ENCODE results near the gene FHL3.

Gene FHL3, protein sequence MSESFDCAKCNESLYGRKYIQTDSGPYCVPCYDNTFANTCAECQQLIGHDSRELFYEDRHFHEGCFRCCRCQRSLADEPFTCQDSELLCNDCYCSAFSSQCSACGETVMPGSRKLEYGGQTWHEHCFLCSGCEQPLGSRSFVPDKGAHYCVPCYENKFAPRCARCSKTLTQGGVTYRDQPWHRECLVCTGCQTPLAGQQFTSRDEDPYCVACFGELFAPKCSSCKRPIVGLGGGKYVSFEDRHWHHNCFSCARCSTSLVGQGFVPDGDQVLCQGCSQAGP

DNA sequence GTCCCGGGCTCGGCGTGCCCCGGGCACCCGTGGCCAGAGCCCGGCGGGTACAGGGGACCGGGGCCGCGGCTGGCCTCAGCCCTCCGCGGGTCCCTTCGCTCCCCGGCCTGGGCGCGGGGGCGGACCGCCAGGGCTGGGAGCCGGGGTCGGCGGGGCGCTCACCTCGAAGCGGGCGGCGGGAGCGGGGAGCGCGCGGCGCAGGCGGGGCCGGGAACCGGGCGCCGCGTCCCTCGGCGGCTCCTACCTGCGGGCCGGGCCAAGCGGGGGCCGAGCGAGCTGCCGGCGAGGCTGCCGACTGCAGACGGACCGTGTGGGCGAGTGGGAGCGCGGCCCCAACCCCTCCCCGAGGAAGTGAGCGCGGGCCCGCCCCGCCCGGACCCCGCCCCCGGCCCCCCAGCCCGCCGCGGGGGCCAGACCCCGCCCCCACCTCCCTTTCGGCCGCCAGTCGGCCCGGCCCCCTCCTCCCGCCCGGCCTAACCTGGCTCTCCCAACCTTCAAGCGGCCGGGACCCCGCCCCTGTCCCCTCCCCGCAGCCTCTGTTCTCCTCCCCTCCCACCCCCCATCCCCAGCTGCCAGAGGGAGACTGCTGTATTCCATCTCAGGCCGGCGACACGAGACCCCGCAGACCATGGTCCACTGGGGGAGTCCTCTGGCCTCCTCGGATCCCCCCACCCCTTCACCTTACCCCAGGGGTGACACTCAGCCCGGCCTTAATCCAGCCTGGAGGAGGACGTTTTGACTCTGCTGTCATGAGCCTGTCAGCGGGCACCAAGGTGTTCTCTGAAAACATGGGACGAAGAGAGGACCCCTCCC is at the start of gene FHL3:
TSS of gene FHL3 (minus strand) at position 320 of the 813 bp plus-strand sequence. CDS start 6,102 bp downstream, outside the sequence.
- in situ Hi-C loops (cut with MboI; ENCODE audit: low pct_unique_long_range_greater_than_20kb, low sequenced_read_pairs, unreplicated experiment), result no loop called here
- peak; percentile 89 for DNase-seq (ENCODE audit: low spot score)
- TF ChIP-seq, protein P1, sequence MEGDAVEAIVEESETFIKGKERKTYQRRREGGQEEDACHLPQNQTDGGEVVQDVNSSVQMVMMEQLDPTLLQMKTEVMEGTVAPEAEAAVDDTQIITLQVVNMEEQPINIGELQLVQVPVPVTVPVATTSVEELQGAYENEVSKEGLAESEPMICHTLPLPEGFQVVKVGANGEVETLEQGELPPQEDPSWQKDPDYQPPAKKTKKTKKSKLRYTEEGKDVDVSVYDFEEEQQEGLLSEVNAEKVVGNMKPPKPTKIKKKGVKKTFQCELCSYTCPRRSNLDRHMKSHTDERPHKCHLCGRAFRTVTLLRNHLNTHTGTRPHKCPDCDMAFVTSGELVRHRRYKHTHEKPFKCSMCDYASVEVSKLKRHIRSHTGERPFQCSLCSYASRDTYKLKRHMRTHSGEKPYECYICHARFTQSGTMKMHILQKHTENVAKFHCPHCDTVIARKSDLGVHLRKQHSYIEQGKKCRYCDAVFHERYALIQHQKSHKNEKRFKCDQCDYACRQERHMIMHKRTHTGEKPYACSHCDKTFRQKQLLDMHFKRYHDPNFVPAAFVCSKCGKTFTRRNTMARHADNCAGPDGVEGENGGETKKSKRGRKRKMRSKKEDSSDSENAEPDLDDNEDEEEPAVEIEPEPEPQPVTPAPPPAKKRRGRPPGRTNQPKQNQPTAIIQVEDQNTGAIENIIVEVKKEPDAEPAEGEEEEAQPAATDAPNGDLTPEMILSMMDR (IDR thresholded peaks at IDR 0.05; ENCODE audit: extremely low read depth, insufficient read depth, missing control alignments), result no peak

DNA sequence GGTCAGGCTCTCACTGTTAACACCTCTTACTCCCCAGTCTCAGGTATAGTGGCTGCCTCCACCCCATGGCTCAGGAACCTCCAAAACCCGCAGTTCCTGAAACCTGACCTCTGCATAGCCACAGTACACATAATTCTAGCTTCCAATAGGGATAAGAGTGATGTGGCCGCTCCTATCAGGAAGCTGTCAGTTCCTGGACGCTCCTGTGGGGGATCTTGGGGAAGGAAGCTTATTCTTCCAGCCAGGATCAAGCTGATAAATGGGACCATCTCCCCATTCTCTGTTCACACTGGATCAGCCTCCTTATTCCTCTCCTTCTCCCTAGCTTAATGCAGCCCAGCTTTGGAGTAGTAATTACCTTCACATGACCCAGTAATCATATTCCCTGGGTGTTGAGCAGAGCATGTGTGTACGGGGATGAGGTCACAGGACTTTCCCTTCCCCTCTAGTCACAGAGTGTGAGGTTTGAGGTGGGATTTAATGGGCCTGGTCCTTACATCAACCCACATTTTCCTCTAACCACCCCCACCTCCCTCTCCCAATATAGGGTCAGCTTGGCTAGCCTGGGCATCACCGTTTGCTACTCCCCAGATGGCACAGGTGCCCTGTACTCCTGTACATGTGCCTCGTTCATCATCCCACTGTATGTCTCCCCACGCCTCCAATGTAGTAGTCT is 48.2 kb upstream of the FHL3 start:
- DNase-seq (ENCODE audit: low spot score), result no peak
- in situ Hi-C loops (cut with MboI; ENCODE audit: low pct_unique_long_range_greater_than_20kb, low sequenced_read_pairs, unreplicated experiment), result no loop called here
- TF ChIP-seq, protein P1 (IDR thresholded peaks at IDR 0.05; ENCODE audit: extremely low read depth, insufficient read depth, missing control alignments), result no peak

GRCh38 chr1:38052750-38053415 is 47.6 kb upstream of the FHL3 start:
- no peak for DNase-seq (ENCODE audit: low spot score)
- TF ChIP-seq, protein P1 (IDR thresholded peaks at IDR 0.05; ENCODE audit: extremely low read depth, insufficient read depth, missing control alignments), result no peak
- in situ Hi-C loops (cut with MboI; ENCODE audit: low pct_unique_long_range_greater_than_20kb, low sequenced_read_pairs, unreplicated experiment), result no loop called here

DNA sequence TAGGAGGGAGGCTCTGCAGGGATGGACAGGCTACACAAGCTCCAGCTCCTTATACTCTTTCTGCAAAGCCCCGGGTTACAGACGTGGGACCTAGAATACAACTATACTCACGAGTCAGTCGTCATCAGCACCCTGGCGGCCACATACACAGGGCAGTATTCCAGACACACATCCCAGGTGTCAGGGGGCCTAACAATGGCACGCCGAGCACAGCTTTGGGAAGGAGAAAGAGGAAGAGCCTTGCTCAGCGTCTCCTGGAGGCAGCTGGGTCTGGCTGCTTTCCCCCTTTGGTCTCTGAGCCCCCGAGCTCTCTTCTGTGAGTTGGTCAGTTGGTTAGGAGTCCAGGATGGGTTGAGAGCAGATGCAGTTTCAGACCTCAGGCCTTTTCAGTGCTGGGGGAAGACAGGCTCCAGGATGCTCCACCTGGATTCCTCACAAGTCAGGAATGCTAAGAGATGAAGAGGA is 45.8 kb upstream of the FHL3 start:
- TF ChIP-seq, protein P1 (IDR thresholded peaks at IDR 0.05; ENCODE audit: extremely low read depth, insufficient read depth, missing control alignments), result no peak
- no peak for DNase-seq (ENCODE audit: low spot score)
- in situ Hi-C loops (cut with MboI; ENCODE audit: low pct_unique_long_range_greater_than_20kb, low sequenced_read_pairs, unreplicated experiment), result no loop called here

DNA sequence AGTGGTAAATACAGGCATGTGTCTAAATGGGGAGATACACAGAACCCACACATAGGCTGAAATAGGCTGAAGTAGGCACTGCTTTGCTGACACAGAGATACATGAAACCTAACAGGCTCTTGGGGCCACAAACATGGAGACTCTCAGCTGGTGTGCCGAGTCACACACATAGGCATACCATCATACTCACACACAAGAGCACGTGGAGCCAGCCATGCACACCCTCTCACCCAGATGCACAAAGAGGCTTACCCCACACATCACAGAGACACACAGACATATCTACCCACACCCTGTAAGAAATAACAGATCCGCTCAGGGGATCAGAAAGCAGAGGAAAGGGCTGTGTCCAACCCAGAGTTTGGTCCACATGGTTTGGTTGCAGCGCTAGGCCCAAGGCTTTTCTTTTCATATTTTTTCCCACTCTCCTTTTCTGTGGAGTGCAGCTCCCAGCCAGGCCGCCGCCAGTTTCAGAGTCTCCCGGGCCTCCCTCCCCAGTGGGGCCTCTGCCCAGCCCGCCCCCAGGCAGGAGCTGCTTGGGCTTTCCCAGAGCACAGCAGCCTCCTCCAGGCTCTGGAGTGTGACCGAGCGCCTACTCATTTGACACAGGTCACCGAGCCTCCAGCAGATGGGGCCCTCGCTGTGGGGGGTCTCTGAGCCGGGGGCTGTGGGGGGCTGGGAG is 45.2 kb upstream of the FHL3 start:
- no peak for DNase-seq (ENCODE audit: low spot score)
- in situ Hi-C loops (cut with MboI; ENCODE audit: low pct_unique_long_range_greater_than_20kb, low sequenced_read_pairs, unreplicated experiment), result no loop called here
- TF ChIP-seq, protein P1 (IDR thresholded peaks at IDR 0.05; ENCODE audit: extremely low read depth, insufficient read depth, missing control alignments), result no peak

Data from GM13977 (cell line).